H9 (cell line): Measurements from ENCODE around the gene WSB1. TPM values are rescaled to one million over a fixed set of nuclear protein-coding genes. Genes with fewer than 3 reads are reported as not detected.

Experiments
- DNase-seq: peaks from one replicate; pipeline ENCODE4 v3.0.0-alpha.2; 2017
- H2AFZ ChIP-seq: one replicate; pipeline ENCODE4 v1.6.1; 2013; ENCODE audit warnings: mild to moderate bottlenecking, low read length, control low read depth, moderate library complexity
- H2AK5ac ChIP-seq: 2 replicates; pipeline ENCODE4 v1.6.1; 2013; ENCODE audit warnings: low read length, control low read depth, mixed read lengths; ENCODE audit not compliant: insufficient read length
- H2BK120ac ChIP-seq: one replicate; pipeline ENCODE4 v1.6.1; 2013; ENCODE audit warnings: low read depth, mild to moderate bottlenecking, low read length, control low read depth, inconsistent platforms; ENCODE audit not compliant: poor library complexity, severe bottlenecking
- H2BK12ac ChIP-seq: 2 replicates; pipeline ENCODE4 v1.6.1; 2013; ENCODE audit warnings: low read length, control low read depth, mixed read lengths, low read depth; ENCODE audit not compliant: insufficient read length
- H2BK15ac ChIP-seq: 2 replicates; pipeline ENCODE4 v1.6.1; 2013; ENCODE audit warnings: low read depth, low read length, control low read depth
- H2BK20ac ChIP-seq: one replicate; pipeline ENCODE4 v1.6.1; 2013; ENCODE audit warnings: low read depth, mild to moderate bottlenecking, low read length, control low read depth, inconsistent platforms; ENCODE audit not compliant: poor library complexity, severe bottlenecking
- H2BK5ac ChIP-seq: 2 replicates; pipeline ENCODE4 v1.6.1; 2013; ENCODE audit warnings: low read length, control low read depth, mixed read lengths; ENCODE audit not compliant: insufficient read length
- H3K14ac ChIP-seq: 2 replicates; pipeline ENCODE4 v1.6.1; 2013; ENCODE audit warnings: low read length, control low read depth; ENCODE audit not compliant: insufficient read depth
- H3K18ac ChIP-seq: 2 replicates; pipeline ENCODE4 v1.6.1; 2013; ENCODE audit warnings: low read depth, mild to moderate bottlenecking, mixed read lengths, low read length, control low read depth; ENCODE audit not compliant: insufficient read length
- H3K23ac ChIP-seq: 2 replicates; pipeline ENCODE4 v1.6.1; 2013; ENCODE audit warnings: low read length, control low read depth, mixed read lengths, low read depth; ENCODE audit not compliant: insufficient read length
- H3K23me2 ChIP-seq: 2 replicates; pipeline ENCODE4 v1.6.1; 2013; ENCODE audit warnings: low read depth, mild to moderate bottlenecking, mixed read lengths, low read length, control low read depth; ENCODE audit not compliant: insufficient read length, poor library complexity, severe bottlenecking
- H3K27ac ChIP-seq: 2 replicates; pipeline ENCODE4 v1.5.1; 2013; ENCODE audit warnings: low read length, control low read depth, mixed read lengths, low read depth; ENCODE audit not compliant: insufficient read length
- H3K27me3 ChIP-seq: 2 replicates; pipeline ENCODE4 v1.6.1; 2013; ENCODE audit warnings: low read length, control low read depth, inconsistent platforms; ENCODE audit not compliant: insufficient read depth
- H3K4ac ChIP-seq: 2 replicates; pipeline ENCODE4 v1.6.1; 2013; ENCODE audit warnings: low read depth, mild to moderate bottlenecking, control low read depth, inconsistent platforms, low read length, moderate library complexity
- H3K4me1 ChIP-seq: 2 replicates; pipeline ENCODE4 v1.6.1; 2013; ENCODE audit warnings: low read length, control low read depth, inconsistent platforms; ENCODE audit not compliant: insufficient read depth
- H3K4me2 ChIP-seq: 2 replicates; pipeline ENCODE4 v1.6.1; 2013; ENCODE audit warnings: low read length, control low read depth, mixed read lengths; ENCODE audit not compliant: insufficient read length, insufficient read depth
- H3K56ac ChIP-seq: 2 replicates; pipeline ENCODE4 v1.6.1; 2013; ENCODE audit warnings: low read depth, mild to moderate bottlenecking, mixed read lengths, low read length, control low read depth; ENCODE audit not compliant: insufficient read length
- H3K79me1 ChIP-seq: 2 replicates; pipeline ENCODE4 v1.6.1; 2013; ENCODE audit warnings: low read depth, mild to moderate bottlenecking, moderate library complexity, low read length, control low read depth, inconsistent platforms; ENCODE audit not compliant: insufficient read depth, poor library complexity, severe bottlenecking
- H3K79me2 ChIP-seq: 2 replicates; pipeline ENCODE4 v1.6.1; 2013; ENCODE audit warnings: low read length, control low read depth, inconsistent platforms; ENCODE audit not compliant: insufficient read depth
- H3K9ac ChIP-seq: 2 replicates; pipeline ENCODE4 v1.6.1; 2013; ENCODE audit warnings: low read length, control low read depth, mixed read lengths; ENCODE audit not compliant: insufficient read length; ENCODE audit errors: extremely low read depth
- H3K9me3 ChIP-seq: one replicate; pipeline ENCODE4 v1.6.1; 2013; ENCODE audit warnings: low read depth, low read length, inconsistent platforms; ENCODE audit not compliant: control insufficient read depth
- H3T11ph ChIP-seq: one replicate; pipeline ENCODE4 v1.6.1; 2013; ENCODE audit warnings: mild to moderate bottlenecking, low read length, control low read depth, inconsistent platforms
- H4K20me1 ChIP-seq: one replicate; pipeline ENCODE4 v1.6.1; 2013; ENCODE audit not compliant: control insufficient read depth, insufficient read length, insufficient read depth
- H4K5ac ChIP-seq: 2 replicates; pipeline ENCODE4 v1.6.1; 2013; ENCODE audit warnings: low read depth, mild to moderate bottlenecking, mixed read lengths, low read length, control low read depth; ENCODE audit not compliant: insufficient read length
- H4K8ac ChIP-seq: replicated peaks from 2 replicates; pipeline ENCODE4 v1.6.1; 2013; ENCODE audit warnings: low read length, control low read depth, mixed read lengths, low read depth; ENCODE audit not compliant: insufficient read length
- H4K91ac ChIP-seq: 2 replicates; pipeline ENCODE4 v1.6.1; 2013; ENCODE audit warnings: low read depth, mild to moderate bottlenecking, moderate library complexity, mixed read lengths, low read length, control low read depth; ENCODE audit not compliant: insufficient read length
- H3K27ac Mint-ChIP-seq, 3 experiments: 2 replicates in 2 of 3; 3 replicates in 1 of 3; pipeline ENCODE4 v1.8.0; 2020 to 2021; ENCODE audit warnings: mixed read lengths in 3 of 3, mild to moderate bottlenecking in 1 of 3, moderate library complexity in 1 of 3
- H3K27me3 Mint-ChIP-seq: 2 replicates; pipeline ENCODE4 v1.8.0; 2021; ENCODE audit warnings: low read depth, mild to moderate bottlenecking, moderate library complexity, mixed read lengths
- H3K36me3 Mint-ChIP-seq, 3 experiments: 2 replicates in 2 of 3; 3 replicates in 1 of 3; pipeline ENCODE4 v1.8.0; 2020 to 2021; ENCODE audit warnings: low read depth in 3 of 3, mixed read lengths in 3 of 3; ENCODE audit not compliant: insufficient read depth in 1 of 3
- H3K4me1 Mint-ChIP-seq, 2 experiments: 2 replicates each; pipeline ENCODE4 v1.8.0; 2020; ENCODE audit warnings: mixed read lengths in 2 of 2
- H3K4me3 Mint-ChIP-seq, 2 experiments: 2 replicates in 1 of 2; 3 replicates in 1 of 2; pipeline ENCODE4 v1.8.0; 2020 to 2021; ENCODE audit warnings: mild to moderate bottlenecking in 2 of 2, mixed read lengths in 2 of 2, moderate library complexity in 1 of 2
- H3K9me3 Mint-ChIP-seq, 2 experiments: 2 replicates in 1 of 2; 3 replicates in 1 of 2; pipeline ENCODE4 v1.8.0; 2020; ENCODE audit warnings: mild to moderate bottlenecking in 2 of 2, mixed read lengths in 2 of 2, moderate library complexity in 1 of 2
- WGBS: extraction: QIAGEN DNeasy Blood & Tissue Kit; methylation state at CpG from one replicate; pipeline ENCODE4 v1.1.7; 2013; ENCODE audit warnings: missing lambda C conversion rate, low lambda C conversion rate, mixed read lengths; ENCODE audit not compliant: insufficient read length; ENCODE audit errors: extremely low coverage; 5-methylcytosine and 5-hydroxymethylcytosine counted together
- total RNA-seq: library from RNA; stranded (reverse); gene quantifications from 2 replicates; pipeline ENCODE4 v1.2.1, GENCODE V29; 2021
- TF ChIP-seq, protein P1 (sequence below): fragments of 200-600 bp; sonication (generic); conservative IDR thresholded peaks from 3 replicates; pipeline ENCODE4 v1.8.0; 2021; ENCODE audit warnings: antibody characterized with exemption, mild to moderate bottlenecking

Gene WSB1
- total RNA-seq, 1 experiment from 2014 or later: 187 TPM

DNA sequence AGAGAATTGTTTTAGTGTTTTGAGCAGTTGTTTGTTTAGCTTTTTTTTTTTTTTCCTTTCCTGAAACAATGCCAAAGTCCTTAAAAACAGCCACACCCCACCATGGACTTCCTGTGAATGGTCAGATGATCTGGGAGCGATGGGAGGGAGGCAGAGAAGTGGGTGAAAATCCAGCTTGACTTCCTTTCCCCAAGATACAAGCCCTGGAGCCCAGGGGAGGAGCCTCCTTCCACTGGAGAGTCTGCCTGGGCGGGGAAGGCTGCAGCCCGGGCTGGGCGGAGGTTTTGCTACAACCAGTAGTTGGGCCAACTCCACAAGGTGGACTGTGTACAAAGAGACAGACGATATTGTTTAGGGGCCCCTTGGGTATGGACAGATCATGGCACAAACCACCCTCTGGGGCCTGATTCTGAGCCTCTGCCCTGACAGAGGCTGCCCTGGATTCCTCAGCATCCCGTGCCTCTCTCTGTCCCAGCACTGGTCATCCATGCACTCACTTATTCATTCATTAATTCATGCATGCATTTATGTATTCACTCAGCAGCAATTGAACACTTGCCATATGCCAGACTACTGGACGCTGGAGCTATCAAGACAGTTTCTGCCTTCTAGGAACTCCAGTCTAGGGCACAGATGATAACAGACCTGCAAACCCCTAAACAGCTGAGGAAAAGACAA, 29.8 kb downstream of the WSB1 start:
- Histone ChIP-seq H4K91ac (no peak overlapping the region), H3K79me1 (no peaks in the 10 kb centered on the region), H2BK120ac (no peak overlapping the region), H4K5ac (no peak overlapping the region), H2AFZ (no peak overlapping the region), H3K9me3 (no peaks in the 10 kb centered on the region), H2BK12ac (no peak overlapping the region), H3T11ph (no peak overlapping the region), H3K23ac (no peak overlapping the region), H4K20me1 (no peaks in the 10 kb centered on the region), H2BK15ac (no peak overlapping the region), H3K79me2 (no peaks in the 10 kb centered on the region), H3K9ac (no peak overlapping the region), H3K18ac (no peak overlapping the region), H3K27me3 (no peaks in the 10 kb centered on the region), H3K27ac (no peak overlapping the region), H3K56ac (no peak overlapping the region), H4K8ac (no peak overlapping the region), H3K23me2 (no peaks in the 10 kb centered on the region), H2AK5ac (no peak overlapping the region), H2BK20ac (no peak overlapping the region), H3K4me2 (no peak overlapping the region), H2BK5ac (no peak overlapping the region), H3K14ac (no peak overlapping the region), H3K4ac (no peak overlapping the region), H3K4me1 (no peaks in the 10 kb centered on the region)
- peaks cover 10 to 12% of the 10 kb centered on the region in 2 experiments; a peak in 3 of 4 replicates for H3K4me1 Mint-ChIP-seq
- no peaks in the 10 kb centered on the region; the same call in 1 of the 2 replicates for H3K27me3 Mint-ChIP-seq
- no CpG with 5 or more reads among the region's 7 CpGs for WGBS
- H3K27ac Mint-ChIP-seq: peak overlapping the region; percentile 13 to 55 (median 53); a peak in 3 of 7 replicates
- no peaks in the 10 kb centered on the region for H3K9me3 Mint-ChIP-seq
- H3K36me3 Mint-ChIP-seq: peaks cover 4 to 6% (median 5%) of the 10 kb centered on the region in 3 experiments; a peak in 4 of 7 replicates
- TF ChIP-seq, protein P1, sequence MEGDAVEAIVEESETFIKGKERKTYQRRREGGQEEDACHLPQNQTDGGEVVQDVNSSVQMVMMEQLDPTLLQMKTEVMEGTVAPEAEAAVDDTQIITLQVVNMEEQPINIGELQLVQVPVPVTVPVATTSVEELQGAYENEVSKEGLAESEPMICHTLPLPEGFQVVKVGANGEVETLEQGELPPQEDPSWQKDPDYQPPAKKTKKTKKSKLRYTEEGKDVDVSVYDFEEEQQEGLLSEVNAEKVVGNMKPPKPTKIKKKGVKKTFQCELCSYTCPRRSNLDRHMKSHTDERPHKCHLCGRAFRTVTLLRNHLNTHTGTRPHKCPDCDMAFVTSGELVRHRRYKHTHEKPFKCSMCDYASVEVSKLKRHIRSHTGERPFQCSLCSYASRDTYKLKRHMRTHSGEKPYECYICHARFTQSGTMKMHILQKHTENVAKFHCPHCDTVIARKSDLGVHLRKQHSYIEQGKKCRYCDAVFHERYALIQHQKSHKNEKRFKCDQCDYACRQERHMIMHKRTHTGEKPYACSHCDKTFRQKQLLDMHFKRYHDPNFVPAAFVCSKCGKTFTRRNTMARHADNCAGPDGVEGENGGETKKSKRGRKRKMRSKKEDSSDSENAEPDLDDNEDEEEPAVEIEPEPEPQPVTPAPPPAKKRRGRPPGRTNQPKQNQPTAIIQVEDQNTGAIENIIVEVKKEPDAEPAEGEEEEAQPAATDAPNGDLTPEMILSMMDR: no peak
- H3K4me3 Mint-ChIP-seq: no peak overlapping the region
- DNase-seq: peak; percentile 67
